GM12872 (cell line): ENCODE data around the gene UBE2G2.
A peak's percentile ranks its signal among the peaks of the same experiment; 100 is the strongest.

ENCODE experiments used
- CTCF ChIP-seq: IDR thresholded peaks from 3 replicates; pipeline ENCODE4 v1.5.1; 2011; ENCODE audit warnings: low read depth, mild to moderate bottlenecking, low read length, moderate library complexity; ENCODE audit not compliant: insufficient read depth

Gene UBE2G2

GRCh38 chr21:44748621-44749020 is 53.0 kb downstream of the UBE2G2 start:
- TF ChIP-seq CTCF: no peak

- TF ChIP-seq CTCF: peak; percentile 22; the same call in 1 of the 3 replicates
Measured at GRCh38 chr21:44742418-44743153, 59.0 kb downstream of the UBE2G2 start.

- no peak for TF ChIP-seq CTCF
Measured at GRCh38 chr21:44741921-44742320, 59.7 kb downstream of the UBE2G2 start.

- TF ChIP-seq CTCF: no peak
Measured at GRCh38 chr21:44740742-44741141, 60.9 kb downstream of the UBE2G2 start.

- TF ChIP-seq CTCF: no peak
Measured at GRCh38 chr21:44739316-44739715, 62.3 kb downstream of the UBE2G2 start.

GRCh38 chr21:44738621-44739020 is 63.0 kb downstream of the UBE2G2 start:
- no peak for TF ChIP-seq CTCF

- TF ChIP-seq CTCF: no peak
Measured at GRCh38 chr21:44737706-44738354, 63.8 kb downstream of the UBE2G2 start.
